Ascending aorta (tissue), 2 donors: ENCODE results near the gene ZNF714. TPM values are rescaled to one million over a fixed set of nuclear protein-coding genes. Genes with fewer than 3 reads are reported as not detected.

ENCODE experiments used
- DNase-seq, 2 donors: peaks; one replicate each; pipeline ENCODE4 v3.0.0-alpha.2; 2019; ENCODE audit warnings: low spot score in 2 of 2
- H3K27ac ChIP-seq, 2 donors: fragments of 200-600 bp; sonication (generic); one replicate each; pipeline ENCODE4 v1.5.1; 2016 to 2017; ENCODE audit warnings: mild to moderate bottlenecking in 1 of 2
- H3K27me3 ChIP-seq: fragments of 200-600 bp; sonication (generic); one replicate; pipeline ENCODE4 v1.5.1; 2017
- H3K36me3 ChIP-seq, 2 donors: fragments of 200-600 bp; sonication (generic); one replicate each; pipeline ENCODE4 v1.5.1; 2016
- H3K4me1 ChIP-seq, 2 donors: fragments of 200-600 bp; sonication (generic); one replicate each; pipeline ENCODE4 v1.5.1; 2016 to 2017; ENCODE audit warnings: mild to moderate bottlenecking in 1 of 2
- H3K4me3 ChIP-seq, 2 donors: fragments of 200-600 bp; sonication (generic); one replicate each; pipeline ENCODE4 v1.5.1; 2016 to 2017; ENCODE audit warnings: mild to moderate bottlenecking in 1 of 2
- H3K9me3 ChIP-seq, 2 donors: fragments of 200-600 bp; sonication (generic); one replicate each; pipeline ENCODE4 v1.5.1; 2016
- intact Hi-C: fragments of 100-400 bp; cut with DNase I; formaldehyde crosslinking; loops from one replicate; pipeline ENCODE4 v1.15.1; 2023
- total RNA-seq: library from RNA; depleted of rRNA; stranded (reverse); fragments of >200 nt; gene quantifications from one replicate; pipeline ENCODE4 v1.1.0, GENCODE V29; 2016
- TF ChIP-seq, protein P1 (sequence below), 3 experiments: fragments of 200-600 bp in 2 of 3; fragments of 450-650 bp in 1 of 3; sonication (generic) in 2 of 3; IDR thresholded peaks; one replicate each; pipeline ENCODE4 v1.5.1; 2016 to 2019; ENCODE audit warnings: antibody characterized with exemption in 3 of 3, mild to moderate bottlenecking in 1 of 3, moderate library complexity in 1 of 3

Gene ZNF714
- total RNA-seq, 1 donor from 2014 or later, result 10.6 TPM

DNA sequence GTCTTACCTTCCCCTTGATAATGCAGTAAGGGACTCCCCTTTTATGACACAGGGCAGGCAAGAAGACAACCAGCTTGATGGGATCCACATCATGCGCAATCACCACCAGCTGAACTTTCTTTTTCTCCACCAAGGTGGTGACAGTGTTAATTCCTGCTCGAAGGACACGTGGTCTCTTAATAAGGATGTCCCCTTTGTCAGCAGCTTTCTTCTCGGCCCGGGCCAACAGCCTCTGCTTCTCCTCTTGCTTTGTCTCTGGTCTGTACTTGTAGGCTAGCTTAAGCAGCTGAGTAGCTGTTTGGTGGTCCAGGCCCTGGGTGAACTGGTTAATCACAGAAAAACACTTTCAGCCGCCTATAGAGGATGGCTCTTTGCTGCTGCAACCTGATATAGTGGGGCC is 67.9 kb downstream of the ZNF714 start:
- intact Hi-C loops, result loop anchor here (10.0 kb wide), 2 partner anchors 175 to 495 kb away; partner anchors contain the start of gene ZNF708
- Histone ChIP-seq H3K9me3 (no peaks in the 10 kb centered on the region), H3K4me1 (no peaks in the 10 kb centered on the region), H3K36me3 (peaks cover 10 to 37% of the 10 kb centered on the region in 2 donors), H3K27ac (no peak overlapping the region), H3K27me3 (no peaks in the 10 kb centered on the region), H3K4me3 (no peak overlapping the region)
- TF ChIP-seq, protein P1, sequence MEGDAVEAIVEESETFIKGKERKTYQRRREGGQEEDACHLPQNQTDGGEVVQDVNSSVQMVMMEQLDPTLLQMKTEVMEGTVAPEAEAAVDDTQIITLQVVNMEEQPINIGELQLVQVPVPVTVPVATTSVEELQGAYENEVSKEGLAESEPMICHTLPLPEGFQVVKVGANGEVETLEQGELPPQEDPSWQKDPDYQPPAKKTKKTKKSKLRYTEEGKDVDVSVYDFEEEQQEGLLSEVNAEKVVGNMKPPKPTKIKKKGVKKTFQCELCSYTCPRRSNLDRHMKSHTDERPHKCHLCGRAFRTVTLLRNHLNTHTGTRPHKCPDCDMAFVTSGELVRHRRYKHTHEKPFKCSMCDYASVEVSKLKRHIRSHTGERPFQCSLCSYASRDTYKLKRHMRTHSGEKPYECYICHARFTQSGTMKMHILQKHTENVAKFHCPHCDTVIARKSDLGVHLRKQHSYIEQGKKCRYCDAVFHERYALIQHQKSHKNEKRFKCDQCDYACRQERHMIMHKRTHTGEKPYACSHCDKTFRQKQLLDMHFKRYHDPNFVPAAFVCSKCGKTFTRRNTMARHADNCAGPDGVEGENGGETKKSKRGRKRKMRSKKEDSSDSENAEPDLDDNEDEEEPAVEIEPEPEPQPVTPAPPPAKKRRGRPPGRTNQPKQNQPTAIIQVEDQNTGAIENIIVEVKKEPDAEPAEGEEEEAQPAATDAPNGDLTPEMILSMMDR (IDR thresholded peaks at IDR 0.05), result no peak
- DNase-seq, result no peak

DNA sequence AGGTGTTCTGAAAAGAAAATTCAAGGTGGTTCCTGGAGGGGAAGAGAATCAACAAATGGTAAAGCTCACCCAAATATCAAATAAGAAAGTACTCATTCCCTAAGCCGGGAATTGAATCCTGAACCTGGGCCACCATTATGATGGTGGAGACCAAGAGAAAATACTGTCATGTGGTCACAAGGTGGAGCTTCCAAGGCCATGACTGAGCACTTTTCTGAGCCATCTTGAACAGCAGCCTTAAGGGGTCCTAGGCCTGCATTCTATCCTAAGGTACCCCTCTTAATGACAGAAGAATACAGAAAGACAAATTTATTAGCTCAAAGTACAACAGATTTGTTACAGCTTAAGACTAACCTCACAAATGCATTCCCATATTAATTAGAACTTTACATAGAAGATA is 69.5 kb downstream of the ZNF714 start:
- H3K4me1 ChIP-seq, result no peaks in the 10 kb centered on the region
- H3K27ac ChIP-seq, result no peak overlapping the region
- DNase-seq, result no peak
- intact Hi-C loops, result no loop called here
- no peak overlapping the region for H3K4me3 ChIP-seq
- TF ChIP-seq, protein P1 (IDR thresholded peaks at IDR 0.05), result no peak
- no peaks in the 10 kb centered on the region for H3K27me3 ChIP-seq
- H3K36me3 ChIP-seq, result peaks cover 10 to 28% of the 10 kb centered on the region in 2 donors
- H3K9me3 ChIP-seq, result no peaks in the 10 kb centered on the region

DNA sequence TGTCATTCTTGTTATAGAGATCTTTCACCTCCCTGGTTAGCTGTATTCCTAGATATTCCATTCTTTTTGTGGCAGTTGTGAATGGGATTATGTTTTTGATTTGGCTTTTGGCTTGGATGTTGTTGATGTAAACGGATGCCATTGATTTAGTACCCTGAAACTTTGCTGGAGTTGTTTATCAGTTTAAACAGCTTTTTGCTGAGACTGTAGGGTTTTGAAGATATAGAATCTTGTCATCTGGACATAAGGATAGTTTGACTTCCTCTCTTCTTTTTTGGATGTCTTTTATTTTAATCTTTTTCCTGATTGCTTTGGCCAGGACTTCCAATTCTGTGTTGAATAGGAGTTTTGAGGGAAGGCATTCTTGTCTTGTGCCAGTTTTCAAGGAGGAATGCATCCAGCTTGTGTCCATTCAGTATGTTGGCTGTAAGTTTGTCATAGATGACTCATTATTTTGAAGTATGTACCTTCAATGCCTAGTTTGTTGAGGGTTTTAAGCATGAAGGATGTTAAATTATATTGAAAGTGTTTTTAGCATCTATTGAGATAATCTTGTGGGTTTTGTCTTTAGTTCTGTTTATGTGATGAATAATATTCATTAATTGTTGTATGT is 76.6 kb downstream of the ZNF714 start:
- no peak for DNase-seq
- intact Hi-C loops, result no loop called here
- Histone ChIP-seq H3K27me3 (no peaks in the 10 kb centered on the region), H3K36me3 (peaks cover 0 to 19% of the 10 kb centered on the region in 2 donors), H3K9me3 (no peaks in the 10 kb centered on the region), H3K4me1 (no peaks in the 10 kb centered on the region), H3K4me3 (no peak overlapping the region), H3K27ac (no peak overlapping the region)
- TF ChIP-seq, protein P1 (IDR thresholded peaks at IDR 0.05), result no peak

DNA sequence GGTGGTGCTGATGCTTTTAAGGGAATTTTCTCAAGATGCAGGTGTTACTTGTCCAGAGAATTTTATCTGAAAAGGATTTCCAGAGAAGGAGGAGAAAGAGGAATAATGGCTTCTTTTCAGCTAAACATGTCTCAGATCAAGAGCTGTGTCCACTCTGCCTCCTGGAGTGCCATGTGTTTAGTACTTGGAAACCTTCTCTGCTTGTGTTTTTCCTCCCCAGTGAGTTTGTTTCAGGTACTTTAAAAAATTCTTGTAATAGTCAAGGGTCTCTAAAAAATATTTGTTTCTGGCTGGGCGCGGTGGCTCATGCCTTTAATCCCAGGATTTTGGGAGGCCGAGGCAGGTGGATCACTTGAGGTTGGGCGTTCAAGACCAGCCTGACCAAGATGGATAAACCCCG is 82.5 kb downstream of the ZNF714 start:
- TF ChIP-seq, protein P1 (IDR thresholded peaks at IDR 0.05), result no peak
- Histone ChIP-seq H3K27me3 (no peaks in the 10 kb centered on the region), H3K36me3 (peaks cover 3 to 47% of the 10 kb centered on the region in 2 donors), H3K4me3 (no peak overlapping the region), H3K27ac (no peak overlapping the region), H3K4me1 (no peaks in the 10 kb centered on the region), H3K9me3 (no peaks in the 10 kb centered on the region)
- intact Hi-C loops, result no loop called here
- no peak for DNase-seq

DNA sequence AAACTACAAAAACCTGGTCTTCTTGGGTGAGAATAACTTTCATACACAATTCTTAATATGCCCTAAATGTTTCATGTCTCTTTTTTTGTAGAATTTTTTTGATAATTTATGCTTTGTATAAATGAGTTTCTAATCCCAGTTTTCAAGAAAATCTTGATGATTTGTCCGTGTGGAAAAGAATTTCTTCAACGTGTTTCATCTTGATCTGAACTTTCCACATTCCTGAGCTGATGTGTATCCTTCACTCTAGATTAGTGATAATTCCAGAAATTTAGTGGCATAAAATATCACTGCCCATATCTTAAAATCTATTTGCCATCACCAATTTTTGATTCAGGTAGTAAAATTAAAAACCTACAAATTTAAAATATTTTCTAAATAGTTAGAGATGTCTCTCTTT is 84.4 kb downstream of the ZNF714 start:
- TF ChIP-seq, protein P1 (IDR thresholded peaks at IDR 0.05), result no peak
- no peaks in the 10 kb centered on the region for H3K9me3 ChIP-seq
- no peak overlapping the region for H3K27ac ChIP-seq
- no peaks in the 10 kb centered on the region for H3K4me1 ChIP-seq
- no peak overlapping the region for H3K4me3 ChIP-seq
- no peak for DNase-seq
- no peaks in the 10 kb centered on the region for H3K27me3 ChIP-seq
- intact Hi-C loops, result no loop called here
- peaks cover 8 to 65% of the 10 kb centered on the region in 2 donors for H3K36me3 ChIP-seq

Other genes with a start within 250 kb of the ZNF714 start
- gene ZNF85, start 159.0 kb upstream of the ZNF714 start, total RNA-seq, result 0.96 TPM
- gene ZNF430, start 61.5 kb upstream of the ZNF714 start, total RNA-seq, result 5.3 TPM
- 10.2 TPM for gene ZNF431, start 59.8 kb downstream of the ZNF714 start, total RNA-seq
- 11.0 TPM for gene ZNF708, start 247.2 kb downstream of the ZNF714 start, total RNA-seq